GM18505 (cell line): ENCODE measurements around the gene ENOX2.
"Not testable (repeated sequence)": the region's sequence is repeated elsewhere in the genome, so short reads cannot be mapped to it uniquely, and the experiment has no call there.

Experiments used
- ATAC-seq: cut with Tn5 transposase; IDR thresholded peaks from one replicate; pipeline ENCODE4 v1.9.1; 2021; ENCODE audit not compliant: unreplicated experiment
- POLR2A ChIP-seq: IDR thresholded peaks from 4 replicates; pipeline ENCODE4 v1.6.1; 2011; ENCODE audit warnings: borderline replicate concordance; ENCODE audit not compliant: insufficient read depth, insufficient read length; ENCODE audit errors: extremely low read depth

Gene ENOX2

DNA sequence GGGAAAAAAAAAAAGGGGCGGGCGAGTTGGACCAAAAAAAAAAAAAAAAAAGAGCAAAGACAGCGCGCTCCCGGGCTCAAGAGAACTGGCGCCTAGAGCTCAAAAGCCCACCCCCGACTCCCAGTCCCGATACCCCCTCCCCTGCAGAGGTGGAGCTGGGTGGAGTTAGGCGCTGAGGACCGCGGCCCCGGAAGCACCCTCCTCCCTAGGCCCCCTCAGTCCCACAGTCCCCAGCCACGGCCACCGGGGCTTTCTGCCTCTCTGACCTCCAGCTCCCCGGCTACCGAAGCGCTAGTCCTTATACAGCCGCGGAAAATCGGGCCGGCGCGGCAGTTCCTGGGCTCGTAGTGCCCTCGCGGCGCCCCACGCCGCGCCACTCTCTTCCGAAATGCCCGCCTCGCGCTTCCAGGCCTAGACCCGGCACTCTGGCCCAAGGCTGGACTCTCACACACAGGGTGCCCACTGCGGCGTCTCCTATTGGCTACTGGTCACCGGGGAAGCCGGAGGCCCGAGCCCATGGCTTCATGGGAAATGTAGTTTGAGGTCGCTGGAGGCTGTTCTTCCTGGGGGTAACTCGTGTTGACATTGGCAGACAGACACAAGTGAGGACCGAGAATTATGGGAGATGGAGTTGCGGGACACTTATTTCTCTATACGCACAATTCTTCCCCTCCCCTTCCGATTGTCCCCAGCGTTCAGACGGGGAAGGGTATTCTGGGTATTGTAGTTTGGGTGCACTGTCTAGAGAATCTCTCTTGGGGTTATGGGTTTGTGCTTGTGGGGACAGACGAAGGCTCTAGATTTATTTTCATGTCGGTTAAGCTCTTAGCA, at the start of gene ENOX2:
Gene ENOX2 (minus strand): TSS at position 427 of the 831 bp plus-strand sequence. CDS start 199,993 bp downstream, outside the sequence.
- peak; percentile 97 for ATAC-seq
- peak; percentile 80 for TF ChIP-seq POLR2A

DNA sequence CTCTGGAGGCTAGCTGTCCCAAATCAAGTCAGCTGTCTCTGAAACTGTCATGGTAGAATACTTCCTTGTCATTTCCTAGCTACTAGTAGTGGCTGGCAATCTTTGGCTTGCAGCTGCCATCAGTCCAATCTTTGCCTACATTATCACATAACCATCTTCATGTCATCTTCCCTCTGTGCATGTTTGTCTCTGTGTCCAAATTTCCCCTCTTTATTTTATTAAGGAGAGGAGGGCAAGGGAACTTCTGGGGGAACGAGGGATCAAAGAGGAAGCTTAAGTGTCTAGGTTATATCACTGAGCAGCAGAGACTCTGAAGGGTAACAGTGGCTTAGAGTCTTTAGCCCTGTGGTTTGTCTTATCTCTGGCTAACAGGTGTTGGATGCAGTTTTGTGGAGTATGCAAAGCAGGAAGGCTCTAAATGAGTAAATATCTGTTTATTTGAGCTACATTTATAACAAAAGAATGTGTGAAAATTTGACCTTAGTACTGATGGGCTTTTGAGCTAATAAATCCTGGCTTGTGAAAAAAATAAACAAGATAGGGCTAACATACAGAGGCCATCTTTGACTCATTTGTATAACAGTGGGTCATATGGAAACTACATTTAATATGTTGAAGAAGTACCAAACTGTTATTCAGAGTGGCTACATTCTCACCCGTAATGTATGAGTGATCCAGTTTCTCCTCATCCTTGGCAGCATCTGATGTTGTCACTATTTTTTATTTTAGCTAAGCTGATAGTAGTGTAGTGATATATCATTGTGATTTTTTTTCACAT, 49.4 kb upstream of the ENOX2 start:
- no peak for TF ChIP-seq POLR2A
- peak; percentile 94 for ATAC-seq

GRCh38 chrX:130944230-130944629, 41.2 kb upstream of the ENOX2 start:
- ATAC-seq = no peak
- no peak for TF ChIP-seq POLR2A

GRCh38 chrX:130937101-130937500, 34.1 kb upstream of the ENOX2 start:
- TF ChIP-seq POLR2A = no peak
- ATAC-seq = no peak

- no peak for TF ChIP-seq POLR2A
- ATAC-seq = no peak
Observed at GRCh38 chrX:130933358-130933757, 30.3 kb upstream of the ENOX2 start.

- not testable (repeated sequence) for ATAC-seq
Observed at GRCh38 chrX:130920405-130920804, 17.4 kb upstream of the ENOX2 start.

GRCh38 chrX:130919676-130920075, 16.7 kb upstream of the ENOX2 start:
- ATAC-seq = not testable (repeated sequence)

DNA sequence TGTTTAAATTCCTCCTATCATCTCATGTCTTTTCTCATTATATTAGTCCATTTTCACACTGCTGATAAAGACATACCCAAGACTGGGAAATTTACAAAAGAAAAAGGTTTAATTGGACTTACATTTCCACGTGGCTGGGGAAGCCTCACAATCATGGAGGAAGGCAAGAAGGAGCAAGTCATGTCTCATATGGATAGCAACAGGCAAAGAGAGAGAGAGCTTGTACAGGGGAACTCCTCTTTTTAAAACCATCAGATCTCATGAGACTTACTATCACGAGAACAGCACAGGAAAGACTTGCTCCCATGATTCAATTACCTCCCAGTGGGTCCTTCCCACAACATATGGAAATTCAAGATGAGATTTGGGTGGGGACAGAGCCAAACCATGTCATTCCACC, 15.5 kb upstream of the ENOX2 start:
- ATAC-seq = not testable (repeated sequence)

- TF ChIP-seq POLR2A = no peak
- no peak for ATAC-seq
Observed at GRCh38 chrX:130916636-130917422, 13.8 kb upstream of the ENOX2 start.

DNA sequence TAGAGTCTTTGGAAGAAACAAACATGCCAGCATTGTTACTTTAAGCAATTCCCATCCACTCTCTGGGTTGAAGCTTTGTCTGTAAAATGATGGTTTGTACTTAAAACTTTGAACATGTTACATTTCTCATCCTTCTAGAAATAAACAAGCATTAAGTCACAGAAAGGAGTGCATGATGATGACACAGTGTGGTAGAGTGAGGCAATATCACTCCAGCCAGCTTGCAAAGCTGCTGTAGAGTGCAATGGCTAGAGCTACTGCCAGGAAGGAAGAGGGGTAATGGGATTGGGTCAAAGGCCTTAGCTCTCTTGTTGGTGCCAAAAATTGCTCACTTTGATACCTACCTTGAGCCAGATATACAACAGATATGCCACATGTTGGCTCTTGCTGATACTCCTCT, 12.3 kb upstream of the ENOX2 start:
- ATAC-seq = no peak
- no peak for TF ChIP-seq POLR2A

GRCh38 chrX:130909469-130910136, 6.6 kb upstream of the ENOX2 start:
- TF ChIP-seq POLR2A = no peak

DNA sequence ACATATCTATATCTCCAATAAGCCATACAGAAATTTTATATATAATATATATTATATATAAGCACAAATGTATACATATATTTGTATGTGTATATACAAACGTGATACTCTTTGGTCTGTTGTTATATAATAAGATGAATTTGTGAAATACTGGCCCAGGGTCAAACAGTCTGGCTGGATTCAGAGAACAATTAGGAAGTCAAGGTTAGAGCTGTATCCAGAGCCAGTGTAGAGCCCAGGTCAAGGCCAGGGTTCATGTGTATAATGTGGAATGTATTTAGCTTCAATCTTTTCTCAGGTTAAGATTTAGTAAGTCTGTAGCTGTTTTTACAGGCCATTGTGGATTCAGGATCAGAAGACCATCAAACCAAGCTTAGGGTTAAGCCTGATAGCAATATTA, 3.8 kb upstream of the ENOX2 start:
- no peak for ATAC-seq
- no peak for TF ChIP-seq POLR2A

More at GRCh38 chrX:130909469-130910136, 6.6 kb upstream of the ENOX2 start:
- ATAC-seq = no peak

GRCh38 chrX:130902446-130902782, 595 bp downstream of the ENOX2 start:
- no peak for TF ChIP-seq POLR2A
- no peak for ATAC-seq
